H1 (cell line): ENCODE measurements around the gene PRR16.

Experiments used
- ATF3 ChIP-seq: IDR thresholded peaks from 2 replicates; pipeline ENCODE4 v1.6.1; 2011; ENCODE audit warnings: low read depth, mild to moderate bottlenecking, low read length; ENCODE audit not compliant: insufficient read depth
- CBX8 ChIP-seq: fragments of 300-800, 300-1000 bp; sonication (generic); IDR thresholded peaks from 2 replicates; pipeline ENCODE4 v1.7.1; 2016; ENCODE audit warnings: low read depth, low read length, borderline replicate concordance
- CHD2 ChIP-seq: IDR thresholded peaks from 2 replicates; pipeline ENCODE4 v1.6.1; 2012; ENCODE audit warnings: low read length, improper control_type of control experiment
- CTCF ChIP-seq, 3 experiments: IDR thresholded peaks; 1 replicate in 2 of 3; 2 replicates in 1 of 3; pipeline versions ENCODE4 v1.5.1 to v1.6.1; 2011; ENCODE audit warnings: low read length in 3 of 3, mild to moderate bottlenecking in 3 of 3, inconsistent platforms in 2 of 3, low read depth in 1 of 3, moderate library complexity in 1 of 3; ENCODE audit not compliant: insufficient read depth in 1 of 3; ENCODE audit errors: control extremely low read depth in 1 of 3
- GABPA ChIP-seq: IDR thresholded peaks from 2 replicates; pipeline ENCODE4 v1.6.1; 2011; ENCODE audit warnings: mild to moderate bottlenecking, low read length, moderate library complexity, borderline replicate concordance; ENCODE audit not compliant: insufficient read depth
- NRF1 ChIP-seq: IDR thresholded peaks from 2 replicates; pipeline ENCODE4 v1.6.1; 2011; ENCODE audit warnings: mild to moderate bottlenecking, low read depth, low read length, improper control_type of control experiment
- RAD21 ChIP-seq, 2 experiments: IDR thresholded peaks in 1 of 2; conservative IDR thresholded peaks in 1 of 2; 2 replicates each; pipeline ENCODE4 v1.6.1; 2011; ENCODE audit warnings: low read depth in 2 of 2, low read length in 2 of 2, improper control_type of control experiment in 1 of 2, inconsistent platforms in 1 of 2, mild to moderate bottlenecking in 1 of 2, moderate library complexity in 1 of 2

DNA sequence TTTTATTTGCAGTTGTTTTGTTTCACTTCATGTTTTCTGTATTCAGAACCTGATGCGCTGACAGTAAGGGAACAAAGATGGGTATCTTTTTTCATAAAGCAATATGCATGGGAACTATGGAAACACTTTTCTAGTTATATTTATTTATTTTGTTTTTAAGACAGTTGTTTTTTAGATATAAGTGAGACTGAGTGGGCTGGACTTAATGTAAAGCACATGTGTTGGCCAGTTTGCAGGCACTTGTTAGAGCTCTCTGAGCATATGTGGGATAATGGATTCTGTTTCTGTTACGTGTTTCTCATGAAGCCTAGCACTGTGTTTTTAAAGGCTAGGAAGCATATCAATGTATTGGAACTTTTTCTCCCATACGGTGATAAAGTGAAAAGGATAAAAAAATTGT, 164.1 kb downstream of the PRR16 start:
- TF ChIP-seq GABPA (no peak), CTCF (IDR thresholded peaks at IDR 0.05; ENCODE audit: control extremely low read depth in 1 of 3, insufficient read depth in 1 of 3, low read depth in 1 of 3, low read length in 3 of 3) (no peak), CBX8 (no peak), ATF3 (no peak), CHD2 (no peak), RAD21 (IDR thresholded peaks at IDR 0.05 in 1 of 2, conservative IDR thresholded peaks at IDR 0.05 in 1 of 2; ENCODE audit: low read depth in 2 of 2, low read length in 2 of 2) (no peak), NRF1 (no peak)
